Lower leg skin (tissue), 4 donors: ENCODE results near the gene USP26. TPM values are rescaled to one million over a fixed set of nuclear protein-coding genes. Genes with fewer than 3 reads are reported as not detected.
"Not testable (repeated sequence)": the region's sequence is repeated elsewhere in the genome, so short reads cannot be mapped to it uniquely, and the experiment has no call there.

Experiments
- DNase-seq, 2 donors: peaks; one replicate each; pipeline ENCODE4 v3.0.0-alpha.2; 2019; ENCODE audit warnings: low spot score in 2 of 2
- H3K4me3 ChIP-seq: fragments of 200-600 bp; sonication (generic); 2 replicates; pipeline ENCODE4 v1.5.1; 2017; ENCODE audit warnings: mild to moderate bottlenecking, low read depth; ENCODE audit not compliant: poor library complexity, severe bottlenecking
- POLR2A ChIP-seq, 2 donors: fragments of 450-650 bp; IDR thresholded peaks; one replicate each; pipeline ENCODE4 v1.6.1; 2016 to 2017; ENCODE audit warnings: antibody characterized with exemption in 2 of 2, mild to moderate bottlenecking in 1 of 2, moderate library complexity in 1 of 2
- WGBS, 2 donors: methylation state at CpG; one replicate each; pipeline ENCODE4 v1.1.5; 2018; 5-methylcytosine and 5-hydroxymethylcytosine counted together
- intact Hi-C: fragments of 100-400 bp; cut with DNase I; formaldehyde crosslinking; loops from one replicate; pipeline ENCODE4 v1.15.0; 2023; ENCODE audit warnings: low total_unique reads
- total RNA-seq, 4 donors: library from RNA; depleted of rRNA; stranded (reverse); fragments of >200 nt; gene quantifications; one replicate each; pipeline ENCODE4 v1.1.0, GENCODE V29; 2016
- TF ChIP-seq, protein P1 (sequence below), 3 donors: fragments of 450-650 bp; IDR thresholded peaks; one replicate each; pipeline ENCODE4 v1.5.1; 2016; ENCODE audit warnings: antibody characterized with exemption in 3 of 3, mild to moderate bottlenecking in 3 of 3, moderate library complexity in 2 of 3

USP26 gene
- total RNA-seq, 4 donors from 2014 or later: not detected

DNA sequence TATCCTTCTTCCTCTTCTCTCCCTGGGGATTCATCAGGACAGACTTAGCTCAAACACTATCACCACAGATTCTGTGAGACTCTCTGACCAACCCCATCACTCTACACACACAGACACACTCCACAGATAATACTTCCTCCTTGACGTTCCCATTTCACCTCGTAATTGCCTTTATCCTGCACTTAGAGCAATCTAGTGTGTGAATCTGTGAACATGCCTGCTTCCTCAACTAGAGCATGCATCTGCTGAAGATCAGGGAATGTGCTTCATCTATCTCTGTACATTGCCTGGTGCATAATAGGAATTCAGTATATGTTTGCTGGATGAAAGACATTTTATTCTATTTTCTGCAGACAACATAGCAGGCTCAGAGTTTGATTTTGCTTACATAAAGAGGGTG, 113.4 kb downstream of the USP26 start:
- no peak for DNase-seq
- TF ChIP-seq, protein P1, sequence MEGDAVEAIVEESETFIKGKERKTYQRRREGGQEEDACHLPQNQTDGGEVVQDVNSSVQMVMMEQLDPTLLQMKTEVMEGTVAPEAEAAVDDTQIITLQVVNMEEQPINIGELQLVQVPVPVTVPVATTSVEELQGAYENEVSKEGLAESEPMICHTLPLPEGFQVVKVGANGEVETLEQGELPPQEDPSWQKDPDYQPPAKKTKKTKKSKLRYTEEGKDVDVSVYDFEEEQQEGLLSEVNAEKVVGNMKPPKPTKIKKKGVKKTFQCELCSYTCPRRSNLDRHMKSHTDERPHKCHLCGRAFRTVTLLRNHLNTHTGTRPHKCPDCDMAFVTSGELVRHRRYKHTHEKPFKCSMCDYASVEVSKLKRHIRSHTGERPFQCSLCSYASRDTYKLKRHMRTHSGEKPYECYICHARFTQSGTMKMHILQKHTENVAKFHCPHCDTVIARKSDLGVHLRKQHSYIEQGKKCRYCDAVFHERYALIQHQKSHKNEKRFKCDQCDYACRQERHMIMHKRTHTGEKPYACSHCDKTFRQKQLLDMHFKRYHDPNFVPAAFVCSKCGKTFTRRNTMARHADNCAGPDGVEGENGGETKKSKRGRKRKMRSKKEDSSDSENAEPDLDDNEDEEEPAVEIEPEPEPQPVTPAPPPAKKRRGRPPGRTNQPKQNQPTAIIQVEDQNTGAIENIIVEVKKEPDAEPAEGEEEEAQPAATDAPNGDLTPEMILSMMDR (IDR thresholded peaks at IDR 0.05): no peak
- TF ChIP-seq POLR2A (IDR thresholded peaks at IDR 0.05): no peak
- 31 to 38% methylated on average over 2 of the region's 2 CpGs for WGBS, 2 donors
- intact Hi-C loops: no loop called here
- H3K4me3 ChIP-seq: no peak overlapping the region

DNA sequence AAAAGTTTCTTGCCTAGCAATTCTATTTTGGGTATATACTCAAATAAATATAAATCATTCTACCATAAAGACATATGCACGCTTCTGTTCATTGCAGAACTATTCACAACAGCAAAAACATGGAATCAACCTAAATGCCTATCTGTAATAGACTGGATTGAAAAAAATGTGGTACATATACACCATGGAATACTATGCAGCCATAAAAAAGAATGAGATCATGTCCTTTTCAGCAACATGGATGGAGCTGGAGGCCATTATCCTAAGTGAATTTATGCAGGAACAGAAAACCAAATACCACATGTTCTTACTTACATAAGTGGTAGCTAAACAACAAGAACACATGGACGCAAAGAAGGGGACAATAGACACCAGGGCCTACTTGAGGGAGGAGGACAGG, 116.9 kb downstream of the USP26 start:
- intact Hi-C loops, H3K4me3 ChIP-seq: not testable (repeated sequence)
- WGBS, 2 donors: 96% methylated on average over 2 of the region's 2 CpGs

More for the DNA sequence above, 116.9 kb downstream of the USP26 start:
- DNase-seq: not testable (repeated sequence)

Other genes with a start within 250 kb of the USP26 start
- under 1 TPM in 2 of 4 donors, not detected in 2; 0.17 to 0.29 TPM for gene HS6ST2, start 138.5 kb downstream of the USP26 start, total RNA-seq
- not detected for gene TFDP3, start 121.2 kb upstream of the USP26 start, total RNA-seq